Neural progenitor cell (in vitro differentiated cells): ENCODE measurements around the gene ORC2.

Experiments
- CTCF ChIP-seq: fragments of 200-600 bp; sonication (generic); IDR thresholded peaks from 2 replicates; pipeline ENCODE4 v1.5.1; 2017; ENCODE audit warnings: antibody characterized with exemption, mild to moderate bottlenecking
- EZH2 ChIP-seq: fragments of 200-600 bp; sonication (generic); IDR thresholded peaks from 2 replicates; pipeline ENCODE4 v1.6.1; 2017; ENCODE audit warnings: antibody characterized with exemption, mild to moderate bottlenecking, moderate library complexity
- EZH2phosphoT487 ChIP-seq: fragments of 200-600 bp; sonication (generic); IDR thresholded peaks from 2 replicates; pipeline ENCODE4 v1.6.1; 2017; ENCODE audit warnings: antibody characterized with exemption

DNA sequence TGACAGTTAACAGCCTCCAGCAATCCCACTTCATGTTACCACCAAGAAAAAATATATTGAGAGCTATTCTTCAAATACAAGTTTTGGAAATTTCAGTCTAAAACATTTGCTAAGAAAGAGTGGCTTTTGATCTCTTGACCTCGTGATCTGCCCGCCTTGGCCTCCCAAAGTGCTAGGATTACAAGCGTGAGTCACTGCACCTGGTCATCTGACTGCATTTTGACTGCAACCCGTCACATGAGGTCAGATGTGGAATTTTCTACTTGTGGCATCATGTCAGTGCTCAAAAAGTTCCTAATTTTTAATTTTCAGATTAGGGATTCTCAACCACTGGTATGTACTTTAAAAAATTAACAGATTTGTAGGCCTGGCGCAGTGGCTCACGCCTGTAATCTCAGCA lies 89.9 kb downstream of the ORC2 start:
- TF ChIP-seq CTCF (no peak), EZH2 (no peak), EZH2phosphoT487 (no peak)
